Gastroesophageal sphincter (tissue), 4 donors: ENCODE measurements around the gene OR52N1. TPM values are rescaled to one million over a fixed set of nuclear protein-coding genes. Genes with fewer than 3 reads are reported as not detected.

Experiments used
- ATAC-seq: fragments of 150-250 bp; one replicate; pipeline ENCODE4 v1.9.1; 2016; ENCODE audit warnings: mild to moderate bottlenecking, moderate library complexity
- H3K27ac ChIP-seq, 4 donors: fragments of 200-600 bp; sonication (generic) in 3 of 4; 1 replicate in 3 of 4; 2 replicates in 1 of 4; pipeline ENCODE4 v1.5.1; 2016 to 2019
- H3K27me3 ChIP-seq: fragments of 200-600 bp; sonication (generic); one replicate; pipeline ENCODE4 v1.5.1; 2019
- H3K36me3 ChIP-seq, 2 donors: fragments of 200-600 bp; sonication (generic); one replicate each; pipeline ENCODE4 v1.5.1; 2019; ENCODE audit warnings: control low read depth in 1 of 2
- H3K4me1 ChIP-seq, 3 donors: fragments of 200-600 bp; sonication (generic); 1 replicate in 2 of 3; 2 replicates in 1 of 3; pipeline ENCODE4 v1.5.1; 2016 to 2019; ENCODE audit warnings: control low read depth in 2 of 3
- H3K4me3 ChIP-seq, 2 donors: fragments of 200-600 bp; sonication (generic); one replicate each; pipeline ENCODE4 v1.5.1; 2019; ENCODE audit warnings: mild to moderate bottlenecking in 1 of 2, moderate library complexity in 1 of 2
- H3K9me3 ChIP-seq, 3 donors: fragments of 200-600 bp; sonication (generic); one replicate each; pipeline ENCODE4 v1.5.1; 2017 to 2019; ENCODE audit warnings: control low read depth in 2 of 3
- CTCF ChIP-seq, 4 experiments: fragments of 200-600 bp in 2 of 4; fragments of 450-650 bp in 2 of 4; sonication (generic) in 1 of 4; IDR thresholded peaks; one replicate each; pipeline ENCODE4 v1.5.1; 2017 to 2019; ENCODE audit warnings: antibody characterized with exemption in 4 of 4, mild to moderate bottlenecking in 2 of 4, moderate library complexity in 2 of 4
- EP300 ChIP-seq: sonication (generic); formaldehyde crosslinking; IDR thresholded peaks from one replicate; pipeline ENCODE4 v1.6.1; 2017; ENCODE audit warnings: antibody characterized with exemption, mild to moderate bottlenecking
- POLR2A ChIP-seq, 2 donors: fragments of 450-650 bp; IDR thresholded peaks; one replicate each; pipeline ENCODE4 v1.6.1; 2017; ENCODE audit warnings: antibody characterized with exemption in 2 of 2, mild to moderate bottlenecking in 2 of 2, moderate library complexity in 1 of 2
- POLR2AphosphoS5 ChIP-seq: sonication (generic); formaldehyde crosslinking; IDR thresholded peaks from one replicate; pipeline ENCODE4 v1.6.1; 2017; ENCODE audit warnings: antibody characterized with exemption
- WGBS, 2 donors: methylation state at CpG; one replicate each; pipeline ENCODE4 v1.1.5; 2018; ENCODE audit warnings: low coverage in 1 of 2; 5-methylcytosine and 5-hydroxymethylcytosine counted together
- total RNA-seq, 4 donors: library from RNA; depleted of rRNA; stranded (reverse); fragments of >200 nt; gene quantifications; one replicate each; pipeline ENCODE4 v1.1.0, GENCODE V29; 2016

The OR52N1 gene
- total RNA-seq, 4 donors from 2014 or later = 0.13 TPM; not detected in 3

GRCh38 chr11:5753943-5754342 is 37.1 kb downstream of the OR52N1 start, which contains the start of gene OR52N4:
OR52N4 (plus strand) TSS chr11:5754243; CDS start chr11:5754741, 498 bp downstream.
- H3K27me3 ChIP-seq = no peaks in the 10 kb centered on the region
- no peak for ATAC-seq
- no peaks in the 10 kb centered on the region for H3K9me3 ChIP-seq
- H3K4me1 ChIP-seq = no peaks in the 10 kb centered on the region
- H3K4me3 ChIP-seq = no peak within 1 kb of the TSS
- 83 to 86% methylated on average over 1 of the region's 1 CpG for WGBS, 2 donors
- TF ChIP-seq POLR2AphosphoS5 (no peak), EP300 (no peak), POLR2A (IDR thresholded peaks at IDR 0.05) (no peak), CTCF (IDR thresholded peaks at IDR 0.05) (no peak)
- no peaks in the 10 kb centered on the region for H3K36me3 ChIP-seq
- no peak within 1 kb of the TSS for H3K27ac ChIP-seq

GRCh38 chr11:5749836-5750235 is 41.2 kb downstream of the OR52N1 start:
- 74 to 76% methylated on average over 3 of the region's 3 CpGs for WGBS, 2 donors
- no peaks in the 10 kb centered on the region for H3K36me3 ChIP-seq
- no peak for ATAC-seq
- H3K27me3 ChIP-seq = no peaks in the 10 kb centered on the region
- no peak overlapping the region for H3K27ac ChIP-seq
- TF ChIP-seq POLR2AphosphoS5 (no peak), POLR2A (IDR thresholded peaks at IDR 0.05) (no peak), EP300 (no peak), CTCF (IDR thresholded peaks at IDR 0.05) (no peak)
- H3K4me3 ChIP-seq = no peak overlapping the region
- H3K4me1 ChIP-seq = no peaks in the 10 kb centered on the region
- no peaks in the 10 kb centered on the region for H3K9me3 ChIP-seq

DNA sequence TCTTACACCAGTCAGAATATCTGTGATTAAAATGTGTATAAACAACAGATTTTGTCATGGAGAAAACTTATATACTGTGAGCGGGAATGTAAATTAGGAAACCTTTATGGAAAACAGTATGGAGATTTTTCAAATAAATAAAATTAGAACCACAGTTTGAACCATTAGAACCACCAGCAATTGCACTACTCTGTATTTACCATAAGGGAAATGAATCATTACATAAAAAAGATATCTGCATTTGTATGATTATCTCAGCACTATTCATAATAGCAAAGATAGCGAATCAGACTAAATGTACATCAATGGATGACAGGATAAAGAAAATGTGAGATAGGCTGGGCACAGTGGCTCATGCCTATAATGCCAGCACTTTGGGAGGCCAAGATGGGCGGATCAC is 44.5 kb downstream of the OR52N1 start:
- no peaks in the 10 kb centered on the region for H3K27me3 ChIP-seq
- no peak overlapping the region for H3K27ac ChIP-seq
- TF ChIP-seq CTCF (IDR thresholded peaks at IDR 0.05) = no peak
- TF ChIP-seq POLR2A (IDR thresholded peaks at IDR 0.05) = no peak
- no peak for TF ChIP-seq EP300
- TF ChIP-seq POLR2AphosphoS5 = no peak
- H3K4me3 ChIP-seq = no peak overlapping the region
- peaks cover 0 to 15% (median 0%) of the 10 kb centered on the region in 3 donors for H3K9me3 ChIP-seq
- no peaks in the 10 kb centered on the region for H3K4me1 ChIP-seq
- WGBS, 2 donors = 68 to 94% methylated on average over 2 to 3 of the region's 3 CpGs
- no peak for ATAC-seq
- no peaks in the 10 kb centered on the region for H3K36me3 ChIP-seq

DNA sequence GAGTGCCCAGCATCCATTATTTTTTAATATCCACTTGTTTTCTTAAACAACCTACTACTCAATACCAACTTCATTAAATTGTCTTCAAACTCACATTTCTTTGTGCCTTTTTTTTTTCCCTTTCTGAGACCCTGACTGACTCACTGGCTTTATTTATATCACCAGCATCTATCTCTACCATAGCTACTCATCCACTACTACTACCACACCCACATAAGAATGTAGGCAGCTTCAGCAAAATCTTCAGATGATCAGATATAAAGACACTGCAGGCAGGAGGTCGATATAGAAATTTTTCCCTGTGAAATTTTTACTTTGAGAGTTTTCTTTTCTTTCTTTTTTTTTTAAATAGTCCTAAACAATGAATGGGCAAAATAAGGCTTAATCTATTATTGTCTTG is 52.6 kb downstream of the OR52N1 start:
- Histone ChIP-seq H3K27me3 (no peaks in the 10 kb centered on the region), H3K36me3 (no peaks in the 10 kb centered on the region), H3K9me3 (peaks cover 0 to 19% (median 0%) of the 10 kb centered on the region in 3 donors), H3K4me1 (no peaks in the 10 kb centered on the region), H3K4me3 (no peak overlapping the region), H3K27ac (no peak overlapping the region)
- TF ChIP-seq POLR2A (IDR thresholded peaks at IDR 0.05) (no peak), EP300 (no peak), CTCF (IDR thresholded peaks at IDR 0.05) (no peak), POLR2AphosphoS5 (no peak)
- no peak for ATAC-seq
- 43 to 70% methylated on average over 1 of the region's 1 CpG for WGBS, 2 donors

DNA sequence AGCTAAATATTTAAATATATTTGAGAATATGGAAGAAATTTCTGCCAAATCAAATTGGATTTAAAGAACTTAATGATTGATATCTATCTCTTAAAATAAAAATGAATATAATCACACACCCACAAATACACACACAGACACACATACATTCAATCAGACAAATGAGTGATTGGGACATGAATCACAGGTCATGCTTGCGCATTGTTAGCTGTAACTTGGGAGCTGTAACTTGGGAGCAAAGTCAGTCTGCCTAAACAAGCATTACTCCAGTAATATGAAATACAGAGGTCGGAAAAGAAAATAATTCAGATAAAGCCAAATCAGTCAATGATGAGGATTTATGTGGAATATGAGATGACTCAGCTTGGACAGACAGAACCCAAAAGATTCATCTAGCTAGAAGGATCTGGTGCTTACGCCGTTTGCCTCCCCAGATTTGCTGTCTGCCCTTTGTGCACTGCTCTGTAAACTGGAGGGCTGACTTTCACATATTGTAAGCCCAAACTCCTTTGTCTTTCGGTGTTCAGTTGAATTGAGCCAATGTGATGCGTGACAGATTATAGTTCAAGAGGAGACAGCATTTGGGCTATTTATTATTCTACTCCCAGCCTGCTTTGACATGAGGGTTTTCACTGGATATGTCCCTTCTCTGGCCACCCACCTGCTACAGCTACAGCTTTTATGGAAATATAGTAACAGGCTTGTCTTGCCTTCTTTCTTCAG is 53.2 kb downstream of the OR52N1 start:
- Histone ChIP-seq H3K27me3 (no peaks in the 10 kb centered on the region), H3K36me3 (no peaks in the 10 kb centered on the region), H3K4me1 (no peaks in the 10 kb centered on the region), H3K4me3 (no peak overlapping the region), H3K27ac (no peak overlapping the region), H3K9me3 (peaks cover 0 to 16% (median 0%) of the 10 kb centered on the region in 3 donors)
- TF ChIP-seq EP300 (no peak), CTCF (IDR thresholded peaks at IDR 0.05) (no peak), POLR2A (IDR thresholded peaks at IDR 0.05) (no peak), POLR2AphosphoS5 (no peak)
- WGBS, 2 donors = 65 to 80% methylated on average over 4 to 6 of the region's 6 CpGs
- no peak for ATAC-seq
